Measurements from ENCODE around the gene TACR1. TPM values are rescaled to one million over a fixed set of nuclear protein-coding genes. Genes with fewer than 3 reads are reported as not detected.

TACR1 gene
- total and polyA plus RNA-seq, 2 of the 8 experiments (the other 6 are each of a cell fraction or from before 2014, with no cell fraction given) = 0.09 to 0.37 TPM

GRCh38 chr2:75031171-75031570 is 168.1 kb downstream of the TACR1 start:
- no peak overlapping the region for H3K27ac ChIP-seq (ENCODE audit: low read depth, low read length)
- no peak overlapping the region for H2BK12ac ChIP-seq (ENCODE audit: low read depth, low read length)
- ChIA-PET POLR2A (ENCODE audit: partially characterized antibody) (no interaction called here), CTCF (ENCODE audit: partially characterized antibody) (interaction anchor here (0.5 to 1.4 kb wide), 3 partner anchors 9 to 67 kb away, joined by 3 read pairs; no protein-coding TSS in a partner anchor)
- no peaks in the 10 kb centered on the region for H3K9me3 ChIP-seq (ENCODE audit: insufficient read depth in 2 of 2, low read depth in 1 of 2, low read length in 1 of 2)
- no peak overlapping the region for H2AK5ac ChIP-seq (ENCODE audit: low read depth, low read length)
- no peak overlapping the region for H4K5ac ChIP-seq (ENCODE audit: insufficient read length, low read depth, low read length)
- no peaks in the 10 kb centered on the region for H3K79me2 ChIP-seq (ENCODE audit: control insufficient read depth in 1 of 2, insufficient read depth in 2 of 2, low read length in 2 of 2)
- no peak overlapping the region for H3K4me3 ChIP-seq (ENCODE audit: extremely low read depth in 1 of 4, insufficient read depth in 2 of 4, low read depth in 3 of 4, low read length in 4 of 4)
- H3K9ac ChIP-seq (replicated peaks in 1 of 4; ENCODE audit: extremely low read depth in 1 of 4, low read depth in 3 of 4, low read length in 3 of 4) = no peak overlapping the region
- WGBS, 2 experiments (ENCODE audit: extremely low coverage in 1 of 2, insufficient coverage in 1 of 2, insufficient read length in 1 of 2, insufficient replicate concordance in 2 of 2, low coverage in 1 of 2, low lambda C conversion rate in 2 of 2, missing lambda C conversion rate in 1 of 2) = 84% methylated on average over 6 of the region's 6 CpGs; no CpG with 5 or more reads in 1 of the 2 experiments
- H3K14ac ChIP-seq (ENCODE audit: insufficient read length) = no peak overlapping the region
- no peak overlapping the region for H2BK120ac ChIP-seq (replicated peaks; ENCODE audit: low read depth, low read length)
- no peaks in the 10 kb centered on the region for H3K79me1 ChIP-seq (ENCODE audit: low read depth, low read length)
- no peaks in the 10 kb centered on the region for H3K4me1 ChIP-seq (replicated peaks in 1 of 4; ENCODE audit: control insufficient read depth in 3 of 4, insufficient read depth in 4 of 4, low read length in 3 of 4)
- H3K27me3 ChIP-seq (replicated peaks in 1 of 4; ENCODE audit: control insufficient read depth in 3 of 4, extremely low read depth in 1 of 4, insufficient read depth in 3 of 4, low read length in 3 of 4) = no peaks in the 10 kb centered on the region
- H2BK15ac ChIP-seq (ENCODE audit: low read length) = no peak overlapping the region
- H3K4me2 ChIP-seq (ENCODE audit: insufficient read depth in 1 of 2, low read depth in 2 of 2, low read length in 2 of 2) = no peak overlapping the region
- H4K20me1 ChIP-seq (replicated peaks in 1 of 2; ENCODE audit: control insufficient read depth in 1 of 2, insufficient read depth in 2 of 2, low read length in 2 of 2) = no peaks in the 10 kb centered on the region
- H4K8ac ChIP-seq (ENCODE audit: extremely low read depth, insufficient read depth, low read length) = no peak overlapping the region
- H3K36me3 ChIP-seq (ENCODE audit: control insufficient read depth in 2 of 4, insufficient read depth in 4 of 4, low read length in 3 of 4) = no peaks in the 10 kb centered on the region
- H2BK20ac ChIP-seq (ENCODE audit: low read length) = no peak overlapping the region
- DNase-seq (ENCODE audit: low read depth in 1 of 2, low spot score in 2 of 2) = no peak
- H3K4ac ChIP-seq (replicated peaks; ENCODE audit: insufficient read length, low read depth, low read length) = no peak overlapping the region
- H2BK5ac ChIP-seq (ENCODE audit: low read depth, low read length) = no peak overlapping the region
- no peak for FAIRE-seq
- H3K23ac ChIP-seq (ENCODE audit: insufficient read length) = no peak overlapping the region
- no peak overlapping the region for H3K18ac ChIP-seq (ENCODE audit: extremely low read depth, low read length)
- H2AFZ ChIP-seq (ENCODE audit: low read length) = no peak overlapping the region
- no peak overlapping the region for H4K91ac ChIP-seq (replicated peaks; ENCODE audit: insufficient read length, low read length)
- H3K56ac ChIP-seq (replicated peaks; ENCODE audit: insufficient read length, low read depth, low read length) = no peak overlapping the region
- H3K23me2 ChIP-seq (ENCODE audit: low read depth, low read length) = no peaks in the 10 kb centered on the region
- TF ChIP-seq KDM5A (IDR thresholded peaks at IDR 0.05; ENCODE audit: low read length) (no peak), SIRT6 (IDR thresholded peaks at IDR 0.05; ENCODE audit: low read length) (no peak), ATF3 (IDR thresholded peaks at IDR 0.05; ENCODE audit: insufficient read depth, low read depth, low read length) (no peak), RAD21 (IDR thresholded peaks at IDR 0.05 in 1 of 2, conservative IDR thresholded peaks at IDR 0.05 in 1 of 2; ENCODE audit: low read depth in 2 of 2, low read length in 2 of 2) (no peak), KDM1A (IDR thresholded peaks at IDR 0.05; ENCODE audit: borderline replicate concordance, low read length) (no peak), POLR2AphosphoS5 (IDR thresholded peaks at IDR 0.05; ENCODE audit: low read depth, low read length) (no peak), EZH2 (IDR thresholded peaks at IDR 0.05; ENCODE audit: low read depth, low read length, severe bottlenecking) (no peak), TBP (IDR thresholded peaks at IDR 0.05; ENCODE audit: low read depth, low read length) (no peak), SRF (IDR thresholded peaks at IDR 0.05; ENCODE audit: low read depth, low read length) (no peak), CBX8 (IDR thresholded peaks at IDR 0.05; ENCODE audit: borderline replicate concordance, low read depth, low read length) (no peak), TAF1 (IDR thresholded peaks at IDR 0.05; ENCODE audit: low read depth, low read length) (no peak), YY1 (IDR thresholded peaks at IDR 0.05; ENCODE audit: low read depth, low read length) (no peak), CREB1 (IDR thresholded peaks at IDR 0.05) (no peak), PHF8 (conservative IDR thresholded peaks at IDR 0.05; ENCODE audit: low read depth, low read length) (no peak), HDAC6 (IDR thresholded peaks at IDR 0.05; ENCODE audit: low read depth, low read length) (no peak), SP2 (IDR thresholded peaks at IDR 0.05; ENCODE audit: low read length) (no peak)

Measured in H1 (cell line).